OCI-LY3 (cell line): ENCODE data around the gene GNG12.

Source experiments
- CTCF ChIP-seq: fragments of 200-600, 300-600 bp; sonication (generic); IDR thresholded peaks from 2 replicates; pipeline ENCODE4 v1.5.1; 2014; ENCODE audit warnings: antibody characterized with exemption, low read length, low read depth
- EZH2phosphoT487 ChIP-seq: fragments of 200-600 bp; shearing (Covaris generic); IDR thresholded peaks from 2 replicates; pipeline ENCODE4 v1.6.1; 2018; ENCODE audit warnings: antibody characterized with exemption, mixed run types, low read depth

GRCh38 chr1:67685067-67685557 lies 148.2 kb downstream of the GNG12 start, which contains the start of gene GADD45A:
- TF ChIP-seq CTCF (no peak), EZH2phosphoT487 (no peak)
